A673 (cell line): ENCODE measurements around the gene PSD.

Experiments used
- EZH2 ChIP-seq: fragments of 200-600 bp; sonication (generic); IDR thresholded peaks from 2 replicates; pipeline ENCODE4 v1.6.1; 2017; ENCODE audit warnings: borderline replicate concordance, low read depth, mild to moderate bottlenecking, mixed read lengths, antibody characterized with exemption, low read length; ENCODE audit not compliant: poor library complexity, severe bottlenecking
- TF ChIP-seq, protein P1 (sequence below): fragments of 300-800, 200-600 bp; sonication (generic); conservative IDR thresholded peaks from 2 replicates; pipeline ENCODE4 v1.5.1; 2017; ENCODE audit warnings: low read depth, mild to moderate bottlenecking, antibody characterized with exemption, low read length, moderate library complexity, mixed read lengths

DNA sequence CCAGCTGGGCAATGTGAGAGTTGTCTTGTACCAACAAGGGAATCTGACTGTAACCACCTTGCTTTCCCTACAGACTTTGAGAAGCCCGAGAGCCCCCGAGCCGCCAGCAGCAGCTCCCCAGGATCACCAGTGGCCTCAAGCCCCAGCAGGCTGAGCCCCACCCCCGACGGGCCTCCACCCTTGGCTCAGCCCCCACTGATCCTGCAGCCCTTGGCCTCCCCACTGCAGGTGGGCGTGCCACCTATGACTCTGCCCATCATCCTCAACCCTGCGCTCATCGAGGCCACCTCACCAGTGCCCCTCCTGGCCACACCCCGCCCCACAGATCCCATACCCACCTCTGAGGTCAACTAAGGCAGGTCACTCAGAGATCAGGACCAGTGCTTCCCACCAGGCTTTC is 36.6 kb downstream of the PSD start:
- no peak for TF ChIP-seq EZH2
- TF ChIP-seq, protein P1, sequence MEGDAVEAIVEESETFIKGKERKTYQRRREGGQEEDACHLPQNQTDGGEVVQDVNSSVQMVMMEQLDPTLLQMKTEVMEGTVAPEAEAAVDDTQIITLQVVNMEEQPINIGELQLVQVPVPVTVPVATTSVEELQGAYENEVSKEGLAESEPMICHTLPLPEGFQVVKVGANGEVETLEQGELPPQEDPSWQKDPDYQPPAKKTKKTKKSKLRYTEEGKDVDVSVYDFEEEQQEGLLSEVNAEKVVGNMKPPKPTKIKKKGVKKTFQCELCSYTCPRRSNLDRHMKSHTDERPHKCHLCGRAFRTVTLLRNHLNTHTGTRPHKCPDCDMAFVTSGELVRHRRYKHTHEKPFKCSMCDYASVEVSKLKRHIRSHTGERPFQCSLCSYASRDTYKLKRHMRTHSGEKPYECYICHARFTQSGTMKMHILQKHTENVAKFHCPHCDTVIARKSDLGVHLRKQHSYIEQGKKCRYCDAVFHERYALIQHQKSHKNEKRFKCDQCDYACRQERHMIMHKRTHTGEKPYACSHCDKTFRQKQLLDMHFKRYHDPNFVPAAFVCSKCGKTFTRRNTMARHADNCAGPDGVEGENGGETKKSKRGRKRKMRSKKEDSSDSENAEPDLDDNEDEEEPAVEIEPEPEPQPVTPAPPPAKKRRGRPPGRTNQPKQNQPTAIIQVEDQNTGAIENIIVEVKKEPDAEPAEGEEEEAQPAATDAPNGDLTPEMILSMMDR, result no peak
